ENCODE results near the gene DDN. TPM values are rescaled to one million over a fixed set of nuclear protein-coding genes. Genes with fewer than 3 reads are reported as not detected.

Gene DDN
- total RNA-seq, 1 donor from 2014 or later: 9.2 TPM

DNA sequence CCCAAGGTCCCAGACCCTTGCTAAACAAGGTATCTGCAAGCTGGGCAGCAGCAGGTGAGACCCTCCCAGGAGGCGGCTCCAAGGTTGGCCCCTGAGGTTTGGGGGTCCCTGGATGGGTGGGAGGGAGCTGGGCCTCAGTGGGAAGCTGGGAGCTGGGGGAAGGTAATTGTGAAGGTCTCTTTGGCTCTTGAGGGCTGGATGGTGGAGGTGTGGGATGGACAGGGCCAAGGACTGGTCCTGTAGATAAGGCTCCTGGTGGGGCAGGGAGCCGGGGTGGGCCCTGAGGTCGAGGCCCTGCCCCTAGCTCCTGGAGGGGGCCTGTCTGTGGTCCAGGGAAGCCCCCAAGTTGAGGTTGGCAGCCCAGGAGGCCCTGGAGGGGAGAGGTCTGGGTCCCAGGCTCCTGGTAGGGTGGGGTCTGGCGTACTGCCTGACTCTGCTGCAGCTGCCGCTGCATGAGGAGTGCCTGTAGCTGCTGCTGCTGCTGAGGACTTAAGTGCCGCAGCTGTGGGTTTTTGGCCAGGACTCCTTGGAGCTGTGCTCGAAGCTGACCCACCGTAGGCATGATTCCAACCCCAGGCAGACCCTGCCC is 32.5 kb upstream of the DDN start:
- no peak for DNase-seq

DNA sequence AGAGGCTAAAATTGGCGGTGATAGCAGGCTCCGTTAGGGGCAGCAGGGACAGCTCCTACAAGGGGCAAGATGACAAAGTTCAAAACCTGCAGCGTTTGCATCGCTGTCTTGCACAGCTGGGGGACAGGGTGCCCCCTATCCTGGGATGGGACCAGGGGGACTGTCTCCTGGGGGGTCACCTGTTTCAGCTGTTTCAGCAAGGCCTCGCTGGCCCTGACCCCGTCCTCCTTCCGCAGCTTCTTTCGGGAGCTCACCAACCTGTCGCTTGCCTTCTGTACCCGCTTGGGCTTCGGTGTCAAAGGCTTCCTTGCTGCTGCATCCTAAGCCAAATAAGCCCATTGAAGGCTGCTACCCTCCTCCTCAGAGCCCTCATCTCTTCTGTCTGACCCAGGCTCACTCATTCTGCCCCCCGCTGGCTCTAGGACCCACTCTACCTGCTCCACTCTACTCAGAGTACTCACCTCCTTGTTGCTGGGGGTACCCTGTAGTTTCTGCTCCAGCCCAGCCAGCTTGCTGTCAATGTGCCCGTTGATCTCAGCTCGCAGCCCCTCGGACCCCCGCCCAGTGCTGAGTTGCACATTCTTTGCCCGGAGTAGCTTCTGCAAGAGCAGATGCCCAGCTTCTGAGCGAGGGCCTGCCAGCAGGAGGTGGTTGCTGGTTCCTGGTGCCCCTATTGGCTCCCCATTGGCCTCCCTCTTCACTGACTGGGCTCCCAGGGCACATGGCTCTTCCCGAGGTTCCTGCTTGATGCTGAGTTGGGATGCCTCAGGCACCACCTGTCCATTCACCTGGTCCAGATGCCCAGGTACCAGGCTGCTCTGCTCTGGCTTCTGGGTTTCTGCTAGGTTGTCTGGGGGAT is 31.8 kb upstream of the DDN start:
- DNase-seq: no peak

DNA sequence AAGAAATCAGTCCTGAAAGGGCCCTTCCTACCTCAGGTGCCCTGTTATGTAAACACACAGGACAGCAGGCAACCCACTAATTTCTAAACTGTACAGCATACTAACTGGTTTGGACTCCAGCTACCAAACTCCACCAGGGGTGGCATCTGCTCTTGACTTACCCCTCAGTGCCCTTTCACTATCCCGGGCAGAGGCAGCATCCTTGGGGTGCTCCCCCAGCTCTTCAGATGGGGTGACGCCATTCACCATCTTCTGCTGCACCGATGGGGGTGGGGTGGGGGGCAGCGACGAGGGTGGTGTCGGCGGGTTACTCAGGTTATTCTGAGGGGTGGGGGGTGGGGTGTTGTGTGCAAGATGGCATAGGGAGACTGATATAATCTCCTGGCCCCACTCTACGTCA is 30.9 kb upstream of the DDN start:
- DNase-seq: no peak

DNA sequence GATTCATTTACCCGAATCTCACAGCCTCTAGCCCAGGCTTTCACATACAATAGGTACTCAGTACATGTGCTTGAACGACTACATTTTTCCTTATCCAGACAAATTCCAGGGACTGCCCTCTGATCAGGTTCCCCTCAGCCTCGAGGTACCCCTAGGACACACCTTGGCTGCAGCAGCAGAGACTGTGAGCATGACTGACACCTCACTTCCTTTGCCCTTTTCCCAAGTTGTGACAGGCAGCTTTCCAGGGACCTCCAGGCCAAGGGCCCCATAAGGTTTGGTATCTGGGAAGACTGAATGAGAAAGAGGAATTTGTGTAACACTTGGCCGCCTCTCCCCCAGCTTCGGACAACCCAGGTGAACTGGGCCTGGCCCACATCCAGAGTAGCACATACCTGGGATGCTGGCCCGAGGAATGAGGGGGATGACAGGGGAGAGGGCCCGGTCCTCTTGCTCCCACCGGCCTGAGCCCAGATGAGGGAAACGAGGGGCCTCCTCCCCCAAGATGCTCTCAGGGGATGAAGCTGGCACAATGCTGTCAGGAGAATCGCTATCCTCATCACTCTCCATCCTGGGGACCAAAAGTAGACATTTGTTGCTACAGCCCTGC is 29.6 kb upstream of the DDN start:
- no peak for DNase-seq

DNA sequence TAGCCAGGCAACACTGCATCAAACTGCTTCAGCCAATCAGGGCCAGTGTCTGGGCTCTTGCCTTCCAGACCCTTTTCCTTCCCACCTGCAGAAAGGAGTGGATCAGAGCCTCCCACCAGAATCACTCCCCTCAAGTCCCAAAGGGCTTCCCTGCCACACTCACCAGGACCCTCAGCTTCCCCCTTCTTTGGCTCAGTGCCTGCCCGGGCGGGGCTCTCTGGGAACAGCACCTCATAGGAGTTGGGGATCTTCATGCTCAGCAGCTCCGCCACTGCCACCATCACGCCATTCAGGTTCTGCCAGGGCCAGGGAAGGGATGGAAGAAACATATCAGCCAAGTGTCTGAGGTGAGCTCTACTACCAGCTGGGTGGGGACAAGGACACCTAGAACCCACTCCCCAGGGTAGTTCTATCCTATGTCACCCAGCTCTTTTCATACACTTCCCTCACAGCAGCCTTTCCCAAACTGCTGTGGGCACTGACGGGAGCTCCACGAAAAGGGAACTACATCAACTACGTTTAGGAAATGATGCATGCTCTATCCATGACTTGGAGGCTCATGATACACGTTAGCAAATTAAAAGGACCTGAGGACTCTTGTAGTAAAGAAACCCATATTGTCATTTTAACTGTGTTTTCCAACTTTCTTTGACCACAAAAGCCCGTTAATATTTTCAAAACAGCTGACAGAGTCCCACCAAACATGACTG is 28.8 kb upstream of the DDN start:
- no peak for DNase-seq

DNA sequence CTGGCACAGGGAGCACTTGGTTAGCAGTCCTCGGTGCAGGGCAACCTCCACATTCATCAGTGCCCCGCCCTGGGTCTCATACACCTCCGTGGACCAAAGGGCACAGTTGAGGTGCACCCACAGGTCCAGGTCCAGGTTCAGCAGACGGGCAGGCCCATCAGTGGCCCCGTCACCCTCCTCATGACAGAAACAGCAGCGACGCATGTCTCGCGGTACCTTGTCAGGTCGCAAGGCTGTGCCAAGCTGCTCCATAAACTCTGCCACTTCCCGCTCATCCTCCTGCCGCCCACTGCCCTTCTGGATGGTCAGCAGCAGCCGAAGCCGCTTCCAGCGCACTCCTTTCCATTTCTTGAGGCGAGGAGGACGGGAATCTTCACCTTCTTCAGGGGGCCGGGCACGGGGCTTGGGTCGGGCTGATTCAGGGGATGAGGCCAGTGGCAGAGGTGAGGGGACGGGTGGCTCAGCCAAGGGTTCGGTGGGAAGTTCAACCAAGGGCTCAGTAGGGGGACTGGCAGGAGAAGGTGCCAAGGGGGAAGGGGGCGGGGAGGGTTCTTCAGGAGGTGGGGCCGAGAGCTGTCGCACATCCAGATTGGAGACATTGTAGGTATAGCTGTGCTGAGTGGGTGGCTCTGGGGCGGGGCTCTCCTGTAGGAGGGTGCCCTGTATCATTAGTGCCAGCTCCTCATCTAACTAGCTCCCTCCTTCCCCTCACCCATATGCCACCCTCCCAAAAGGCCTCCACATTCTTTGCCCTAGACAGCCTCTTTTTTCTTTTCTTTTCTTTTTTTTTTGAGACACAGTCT is 27.7 kb upstream of the DDN start:
- no peak for DNase-seq

DNA sequence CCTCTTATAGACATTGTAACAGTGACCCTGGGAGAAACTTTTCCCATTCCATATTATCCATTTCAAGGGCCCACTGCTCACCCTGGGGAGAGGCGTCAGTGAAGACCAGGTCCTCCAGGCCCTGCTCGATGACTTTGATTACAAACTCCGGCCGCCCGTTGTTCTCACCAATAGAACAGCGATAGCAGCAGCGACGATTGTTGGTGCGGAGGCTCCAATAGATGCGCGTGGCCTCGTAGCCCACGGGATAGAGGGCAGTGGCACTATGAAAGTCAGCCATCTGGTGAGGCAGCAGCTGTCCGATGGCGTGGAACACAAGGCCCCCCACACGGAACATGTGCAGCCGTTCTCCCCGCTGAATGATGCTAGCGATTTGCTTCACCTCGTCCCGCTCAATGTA is 26.9 kb upstream of the DDN start:
- DNase-seq: no peak

DNA sequence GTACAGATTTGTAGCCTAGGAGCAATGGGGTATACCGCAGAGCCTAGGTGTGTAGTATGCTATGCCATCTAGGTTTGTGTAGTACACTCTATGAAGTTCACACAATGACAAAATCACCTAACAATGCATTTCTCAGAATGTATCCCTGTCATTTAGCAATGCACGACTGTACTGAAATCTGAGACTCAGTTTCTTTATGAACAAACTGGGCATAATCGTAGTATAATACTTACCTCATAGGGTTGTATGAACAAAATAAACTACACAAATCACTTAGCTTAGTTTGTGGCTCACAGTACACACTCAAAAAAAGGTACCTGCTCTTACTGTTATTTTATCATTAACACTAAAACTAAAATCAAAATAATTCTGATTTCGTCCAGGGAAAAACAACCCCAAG is 26.3 kb upstream of the DDN start:
- no peak for DNase-seq

DNA sequence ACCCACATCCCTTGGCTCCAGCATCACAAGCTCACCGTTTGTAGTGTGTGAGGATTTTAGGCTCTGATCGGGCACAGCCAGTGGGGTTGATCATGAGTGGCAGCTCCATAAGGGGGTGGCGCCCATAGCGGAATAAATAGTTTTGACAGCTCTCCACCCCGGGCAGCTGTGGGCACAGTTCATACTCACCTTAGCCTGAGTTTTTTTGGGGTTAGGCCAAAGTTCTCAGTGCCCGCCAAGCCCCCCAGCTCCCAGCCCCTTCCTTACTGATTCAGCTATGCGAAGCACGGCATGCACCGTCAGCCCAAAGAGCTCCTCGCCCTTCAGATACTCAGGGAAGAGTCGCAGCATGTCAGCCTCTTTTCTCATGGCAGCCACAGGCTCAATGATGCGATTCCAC is 25.4 kb upstream of the DDN start:
- DNase-seq: no peak

DNA sequence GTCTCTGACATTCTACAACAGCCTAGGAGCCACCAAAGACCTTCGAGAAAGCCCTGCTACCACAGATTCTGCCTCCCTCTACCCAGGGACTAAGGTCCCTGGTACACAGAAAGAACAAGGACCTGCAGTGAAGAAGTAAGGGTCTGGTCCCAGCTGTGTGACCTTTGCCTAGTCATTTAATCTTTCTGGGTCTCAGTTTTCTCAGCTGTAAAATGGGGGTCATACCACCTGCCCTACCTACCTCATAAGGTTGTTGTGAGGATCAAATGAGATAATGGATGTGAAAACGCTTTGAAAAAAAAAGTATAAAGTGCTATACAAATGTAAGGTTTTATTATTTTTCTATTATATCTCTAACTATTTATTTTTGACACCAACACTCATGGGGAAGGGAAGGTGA is 24.6 kb upstream of the DDN start:
- DNase-seq: no peak

DNA sequence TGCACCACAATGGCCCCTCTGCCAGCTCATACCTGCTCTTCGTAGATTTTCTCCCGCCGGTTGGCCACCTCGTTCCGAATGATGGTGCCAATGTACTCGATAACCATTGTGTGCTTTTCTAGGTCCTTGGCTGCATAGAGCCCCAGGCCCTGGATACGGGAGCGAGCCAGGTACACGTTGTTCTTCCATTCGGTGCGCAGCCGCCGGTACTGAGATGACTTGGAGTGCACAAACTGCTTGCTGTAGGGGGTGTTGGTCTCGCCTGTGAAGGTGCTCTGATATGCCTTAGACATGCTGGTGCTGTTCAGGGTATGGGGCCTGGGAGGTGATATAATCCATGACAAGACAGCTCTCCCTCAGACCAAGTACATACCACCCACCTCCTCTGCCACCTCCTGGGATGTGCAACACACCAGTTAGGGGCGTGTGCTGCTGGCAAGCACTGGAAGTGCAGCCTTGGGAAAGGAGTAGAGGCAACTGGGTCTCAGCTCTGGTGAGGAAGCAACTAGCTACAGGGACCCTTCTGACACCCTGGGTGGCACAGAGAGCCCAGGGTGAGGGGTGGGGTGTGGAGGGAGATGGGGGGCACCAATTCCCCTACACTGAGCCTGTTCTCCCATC is 23.5 kb upstream of the DDN start:
- no peak for DNase-seq

DNA sequence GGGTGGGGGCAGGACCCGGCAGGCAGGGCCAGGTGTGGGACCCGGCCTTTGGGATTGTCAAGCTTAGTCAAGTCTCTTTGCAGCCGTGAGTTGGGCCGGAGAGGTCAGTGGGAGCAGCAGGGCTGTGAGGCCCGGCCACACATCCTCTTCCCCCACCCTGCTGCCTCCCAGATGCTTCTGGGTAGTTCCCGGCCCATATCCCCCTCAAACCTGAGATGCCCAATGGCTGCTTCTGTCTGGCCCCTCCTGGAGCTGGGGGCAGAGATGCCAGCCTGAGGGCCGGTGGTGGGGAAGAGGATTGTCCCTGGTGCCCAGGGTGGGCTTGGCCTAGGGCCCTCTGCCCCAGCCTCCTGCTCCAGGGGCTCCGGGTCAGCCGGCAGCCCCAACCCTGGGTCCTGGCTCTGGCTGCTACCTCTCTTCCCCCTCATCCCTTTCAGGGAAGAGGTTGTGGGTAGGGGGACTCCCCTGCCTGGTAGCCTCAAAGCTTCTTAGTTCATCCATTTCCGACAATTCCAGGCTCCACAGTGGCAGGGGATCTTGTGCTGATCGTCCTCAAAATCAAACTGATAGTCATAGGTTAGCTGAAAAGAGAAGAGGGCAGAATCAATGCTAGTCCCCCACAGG is 22.2 kb upstream of the DDN start:
- no peak for DNase-seq

DNA sequence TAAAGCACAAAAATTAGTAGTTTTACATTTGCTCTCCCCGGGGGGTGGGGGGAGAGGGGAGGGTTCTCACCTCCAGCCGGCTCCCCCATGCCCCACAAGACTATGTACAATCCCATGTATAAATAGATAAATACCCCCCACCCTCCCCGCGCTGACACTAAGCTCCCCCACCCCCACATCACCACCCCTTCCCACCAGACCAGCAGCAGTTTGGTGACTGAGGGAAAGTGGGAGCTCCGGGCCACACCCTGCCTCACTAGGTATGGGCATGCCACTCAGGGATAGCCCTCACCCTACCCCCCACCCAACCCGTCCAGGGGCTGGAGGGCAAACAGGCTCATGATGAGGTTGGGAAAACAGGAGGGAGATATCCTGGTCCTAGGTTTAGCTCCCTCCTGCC is 21.3 kb upstream of the DDN start:
- no peak for DNase-seq

DNA sequence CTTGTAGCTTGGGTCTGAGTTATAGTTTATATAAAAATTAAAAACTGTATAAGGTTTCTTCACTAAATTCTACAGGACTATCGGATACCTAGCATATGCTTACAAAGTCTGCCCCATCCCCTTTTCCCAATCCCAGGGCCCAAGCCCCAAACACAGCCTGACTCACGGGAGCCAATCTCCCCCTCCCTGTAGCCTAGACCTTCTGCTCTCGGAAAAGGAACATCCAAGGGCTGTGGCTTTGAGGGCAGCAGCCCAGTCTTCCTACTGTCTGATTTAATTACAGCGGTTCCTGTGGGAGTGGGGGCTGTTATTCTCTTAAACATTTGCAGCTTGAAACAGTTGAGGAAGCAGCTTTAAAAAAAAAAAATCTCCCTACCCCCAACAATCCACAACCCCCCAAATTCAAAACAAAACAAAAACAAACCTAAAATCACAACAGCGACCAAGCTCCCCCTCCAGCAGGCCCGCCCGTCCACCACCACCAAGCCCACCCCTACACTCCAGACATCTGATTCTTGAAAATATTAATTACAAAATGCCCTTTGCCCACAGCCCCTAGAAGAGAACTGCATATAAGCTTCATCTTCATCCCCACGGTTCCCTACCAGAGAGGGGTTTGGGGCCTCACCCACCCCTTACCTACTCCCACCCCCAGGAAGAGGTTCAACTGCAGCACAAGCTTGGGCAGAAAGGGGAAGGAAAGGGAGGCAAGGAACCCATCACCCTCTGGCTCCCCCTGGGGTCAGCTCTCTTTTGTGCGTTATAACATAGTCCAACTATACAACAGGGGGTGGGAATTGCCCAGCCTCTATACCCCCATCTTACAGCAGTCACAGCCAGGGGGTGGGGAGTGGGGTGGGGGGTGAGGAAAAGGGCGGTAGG is 20.5 kb upstream of the DDN start:
- no peak for DNase-seq

DNA sequence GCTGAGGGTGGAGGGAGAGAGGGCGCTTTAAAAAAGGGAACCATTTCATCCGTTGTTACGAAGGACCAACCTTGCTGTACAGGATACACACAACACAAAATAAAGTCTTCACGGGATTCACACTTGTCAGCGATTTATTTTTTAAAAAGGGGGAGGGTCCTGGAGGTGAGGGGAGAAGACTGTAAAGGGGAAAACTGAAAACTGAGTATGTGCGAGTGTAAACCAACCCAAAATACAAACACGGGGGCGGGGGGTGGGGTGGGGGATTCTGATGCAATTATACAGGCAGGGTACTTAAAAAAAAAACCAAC is 19.9 kb upstream of the DDN start:
- no peak for DNase-seq

DNA sequence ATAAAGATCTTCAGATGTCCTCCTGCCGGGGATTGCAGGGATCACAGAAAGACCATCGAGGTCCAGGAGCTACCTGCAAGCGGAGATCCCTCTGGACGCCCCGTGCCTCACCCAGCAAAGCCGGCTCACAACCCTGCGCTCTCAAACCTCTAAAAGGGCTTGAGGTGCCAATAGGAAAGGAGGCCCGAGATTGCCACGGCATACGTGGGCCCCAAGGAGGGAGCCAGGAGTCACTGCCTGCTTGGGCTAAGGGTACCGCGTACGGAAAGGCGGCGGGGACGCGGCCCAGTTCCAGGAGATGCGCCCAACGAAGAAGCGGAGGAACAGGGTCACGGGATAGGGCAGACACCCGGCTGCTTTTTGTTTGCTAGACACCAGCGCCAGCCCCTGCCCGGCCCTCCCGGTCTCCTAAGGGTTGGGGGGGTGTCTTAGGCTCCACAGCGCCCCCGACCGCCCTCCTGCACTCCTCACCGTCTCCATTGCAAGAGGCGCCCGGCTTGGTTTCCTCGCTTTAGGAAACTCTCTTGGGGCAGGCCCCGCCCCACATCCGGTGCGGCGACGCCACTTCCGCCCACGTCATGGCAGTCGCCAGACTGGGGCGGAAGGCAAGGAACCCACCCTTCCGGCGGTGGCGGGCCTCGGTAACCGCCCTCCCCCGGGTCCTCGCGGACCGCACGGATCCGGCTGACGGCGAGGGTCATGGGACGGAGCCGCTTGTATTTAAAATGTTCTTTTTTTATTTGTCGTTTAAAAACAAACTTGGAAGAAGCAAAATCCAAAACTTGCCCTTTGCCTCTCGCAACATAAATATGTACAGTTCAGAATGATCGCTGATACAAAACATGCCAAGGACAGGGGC is 19.3 kb upstream of the DDN start, which contains the start of gene PRKAG1:
PRKAG1 (minus strand) TSS at position 516 of the 859 bp plus-strand sequence; CDS start at position 480, 36 bp downstream.
- DNase-seq: peak; percentile 93

DNA sequence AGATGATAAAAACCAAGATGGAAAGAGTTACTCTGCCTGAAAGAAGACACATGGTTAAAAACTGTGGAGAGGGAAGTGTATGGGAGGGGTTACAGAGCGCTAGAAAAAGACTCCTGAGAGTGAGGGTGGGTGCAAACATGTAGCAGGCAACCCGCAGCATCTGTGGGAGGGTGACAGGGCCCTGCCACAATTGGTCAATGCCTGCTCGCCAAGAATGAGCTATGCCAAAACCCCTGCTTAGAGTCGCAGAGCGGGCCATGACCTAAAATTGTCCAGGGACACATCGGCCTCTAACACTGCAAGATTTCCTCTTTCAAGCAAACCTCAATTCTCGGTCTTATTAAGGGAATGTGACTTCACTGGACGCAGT is 18.7 kb upstream of the DDN start:
- DNase-seq: no peak

DNA sequence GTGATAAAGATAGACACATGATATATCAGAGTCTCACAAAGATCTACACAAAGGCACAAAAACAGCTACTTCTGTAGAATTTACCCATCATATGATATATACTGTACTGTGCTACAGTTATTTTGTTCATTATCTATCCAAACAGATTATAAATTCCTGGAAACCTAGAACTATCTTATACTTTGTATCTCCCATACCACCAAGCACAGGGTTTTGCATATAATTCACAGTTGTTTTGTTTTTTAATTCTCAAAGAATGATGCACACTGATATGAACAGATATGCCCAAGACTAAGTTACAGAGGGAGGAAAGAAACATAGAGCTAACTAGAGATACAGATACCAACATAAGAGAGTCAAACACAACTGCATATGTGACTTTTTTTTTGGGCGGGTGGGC is 16.0 kb upstream of the DDN start:
- DNase-seq: no peak

DNA sequence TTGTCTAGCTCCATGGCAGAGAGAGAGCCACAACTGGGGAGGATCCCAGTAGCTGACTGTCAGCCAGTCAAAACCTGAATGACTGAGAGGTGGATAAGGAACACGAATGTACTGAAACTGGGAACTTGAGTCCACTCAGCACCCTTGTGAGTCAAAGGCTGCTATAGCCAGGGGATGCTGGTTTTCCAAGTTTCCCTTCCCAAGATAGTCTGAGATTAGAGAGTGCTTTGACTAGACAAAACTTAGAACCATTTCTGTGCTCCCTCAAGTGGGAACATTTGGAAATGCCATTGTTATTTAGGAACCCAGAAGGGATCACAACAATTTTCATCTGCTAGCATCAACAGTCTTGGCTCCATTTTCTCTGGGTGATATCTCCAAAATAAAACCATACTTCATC is 15.4 kb upstream of the DDN start:
- DNase-seq: no peak

Data from occipital lobe (tissue), 2 donors.